Measurements from ENCODE around the gene FOXO1.
A peak's percentile ranks its signal among the peaks of the same experiment; 100 is the strongest.
"Not testable (repeated sequence)": the region's sequence is repeated elsewhere in the genome, so short reads cannot be mapped to it uniquely, and the experiment has no call there.

Gene FOXO1

GRCh38 chr13:40666045-40666932 lies at the start of gene FOXO1:
FOXO1 (minus strand) TSS chr13:40666641; CDS start chr13:40666212, 429 bp downstream.
- DNase-seq, result peak; percentile 91

GRCh38 chr13:40714433-40714832 lies 48.0 kb upstream of the FOXO1 start:
- DNase-seq, result not testable (repeated sequence)

DNA sequence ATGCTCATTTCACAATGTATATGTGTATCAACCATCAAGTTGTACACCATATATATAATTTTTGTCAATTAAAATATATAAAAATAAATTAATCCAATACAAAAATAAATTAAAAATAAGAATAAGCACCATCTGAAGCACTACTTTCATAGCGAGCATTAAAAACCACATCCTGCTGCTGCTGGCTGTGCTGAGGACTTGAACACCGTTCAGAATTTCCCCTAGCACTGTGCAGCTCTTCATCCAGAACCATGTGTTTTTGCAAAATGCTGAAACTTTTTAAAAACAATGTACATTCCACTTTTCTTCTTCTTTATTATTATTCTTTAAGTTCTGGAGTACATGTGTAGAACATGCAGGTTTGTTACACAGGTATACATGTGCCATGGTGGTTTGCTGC lies 40.0 kb upstream of the FOXO1 start:
- DNase-seq, result no peak

DNA sequence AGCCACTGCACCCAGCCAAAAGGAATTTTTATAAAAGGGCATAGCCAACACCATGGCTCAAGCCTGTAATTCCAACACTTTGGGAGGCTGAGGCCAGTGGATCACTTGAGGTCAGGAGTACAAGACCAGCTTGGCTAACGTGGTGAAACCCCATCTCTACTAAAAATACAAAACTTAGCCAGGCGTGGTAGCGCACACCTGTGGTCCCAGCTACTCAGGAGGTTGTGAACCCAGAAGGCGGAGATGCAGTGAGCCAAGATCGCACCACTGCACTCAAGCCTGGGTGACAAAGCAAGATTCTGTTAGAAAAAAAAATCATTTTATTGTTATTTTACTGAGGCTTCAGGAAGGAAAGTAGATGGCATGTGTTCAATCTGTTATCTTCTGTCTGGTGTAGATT lies 31.3 kb upstream of the FOXO1 start:
- no peak for DNase-seq

DNA sequence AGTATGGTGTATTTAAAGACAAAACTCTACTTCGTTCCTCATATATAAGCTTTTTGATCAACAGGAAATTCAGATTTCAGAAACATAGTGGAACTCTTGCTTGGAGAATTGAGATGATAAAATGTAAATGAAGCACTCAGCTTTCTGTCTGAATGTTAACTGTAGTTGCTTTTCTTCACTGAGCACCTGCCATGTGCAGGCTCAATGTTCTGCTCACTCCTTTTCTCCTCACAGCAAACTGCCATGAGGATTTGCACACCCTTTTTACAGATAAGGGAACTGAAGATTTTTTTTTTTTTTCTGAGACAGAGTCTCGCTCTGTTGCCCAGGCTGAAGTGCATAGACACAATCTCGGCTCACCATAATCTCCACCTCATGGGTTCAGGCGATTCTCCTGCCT lies 28.0 kb upstream of the FOXO1 start:
- no peak for DNase-seq

DNA sequence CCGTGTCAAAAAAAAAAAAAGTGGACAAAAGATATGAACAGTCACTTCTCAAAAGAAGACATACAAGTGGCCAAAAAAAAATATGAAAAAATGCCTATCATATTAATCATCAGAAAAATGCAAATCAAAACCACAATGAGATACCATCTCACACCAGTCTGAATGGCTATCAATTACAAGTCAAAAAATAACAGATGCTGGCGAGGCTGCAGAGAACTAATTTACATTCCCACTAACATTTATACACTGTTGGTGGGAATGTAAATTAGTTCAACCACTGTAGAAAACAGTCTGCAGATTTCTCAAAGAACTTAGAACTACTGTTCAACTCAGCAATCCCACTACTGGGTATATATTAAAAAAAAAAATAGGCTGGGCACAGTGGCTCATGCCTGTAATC lies 26.5 kb upstream of the FOXO1 start:
- DNase-seq, result no peak

DNA sequence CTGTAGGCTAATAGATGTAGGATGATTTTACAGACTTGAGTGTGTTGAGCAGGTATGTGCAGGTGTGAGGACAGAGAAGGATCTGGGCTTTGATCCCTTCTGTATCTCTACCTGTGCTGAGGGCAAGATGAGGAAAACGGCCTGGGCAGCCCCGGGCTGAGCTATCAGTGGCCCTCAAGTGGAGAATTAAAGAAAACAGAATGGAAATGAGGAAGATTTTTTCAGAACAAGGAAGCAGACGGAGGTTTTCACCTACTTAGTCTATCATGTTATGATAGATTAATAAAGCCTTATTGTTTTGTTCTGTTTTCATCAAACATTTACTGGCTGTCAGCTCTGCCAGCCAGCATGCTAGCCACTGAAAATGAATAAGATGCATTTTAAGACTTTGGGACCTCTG lies 22.3 kb upstream of the FOXO1 start:
- no peak for DNase-seq

DNA sequence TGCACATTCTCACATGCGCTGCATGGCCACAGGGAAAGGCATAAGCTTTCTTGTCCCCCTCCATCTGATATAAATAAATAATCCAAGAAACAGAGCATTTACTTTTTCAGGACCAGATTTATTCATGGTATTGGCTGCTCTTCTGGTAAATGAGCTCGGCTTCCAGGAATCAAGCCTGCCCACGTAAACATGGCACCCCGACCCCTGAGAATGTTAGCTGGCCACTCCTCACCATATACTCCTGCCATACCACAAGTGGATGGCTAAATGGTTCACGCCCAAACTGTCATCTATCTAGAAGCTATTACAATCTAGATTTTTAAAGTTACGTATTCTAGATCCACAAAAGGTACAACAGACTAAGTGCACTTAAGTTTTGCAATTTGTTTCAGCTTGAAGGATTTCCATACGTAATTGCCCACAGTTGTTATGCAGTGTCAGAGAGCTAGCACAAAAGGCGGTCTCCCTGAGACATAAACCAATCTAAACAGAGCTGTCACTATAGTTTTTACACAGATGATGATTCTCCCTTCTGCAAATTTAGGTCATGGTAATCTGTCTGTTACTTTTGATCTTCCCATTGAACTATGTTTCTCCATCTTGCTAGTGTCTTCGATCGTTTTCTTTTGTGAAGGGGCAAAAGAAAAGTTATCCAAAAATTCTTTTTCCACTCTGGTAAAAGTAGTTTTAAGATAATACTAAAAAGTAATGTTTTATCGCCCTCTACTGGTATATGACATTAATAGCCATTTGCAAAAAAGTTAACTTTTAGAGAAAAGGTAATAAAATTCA lies 16.2 kb upstream of the FOXO1 start:
- no peak for DNase-seq

DNA sequence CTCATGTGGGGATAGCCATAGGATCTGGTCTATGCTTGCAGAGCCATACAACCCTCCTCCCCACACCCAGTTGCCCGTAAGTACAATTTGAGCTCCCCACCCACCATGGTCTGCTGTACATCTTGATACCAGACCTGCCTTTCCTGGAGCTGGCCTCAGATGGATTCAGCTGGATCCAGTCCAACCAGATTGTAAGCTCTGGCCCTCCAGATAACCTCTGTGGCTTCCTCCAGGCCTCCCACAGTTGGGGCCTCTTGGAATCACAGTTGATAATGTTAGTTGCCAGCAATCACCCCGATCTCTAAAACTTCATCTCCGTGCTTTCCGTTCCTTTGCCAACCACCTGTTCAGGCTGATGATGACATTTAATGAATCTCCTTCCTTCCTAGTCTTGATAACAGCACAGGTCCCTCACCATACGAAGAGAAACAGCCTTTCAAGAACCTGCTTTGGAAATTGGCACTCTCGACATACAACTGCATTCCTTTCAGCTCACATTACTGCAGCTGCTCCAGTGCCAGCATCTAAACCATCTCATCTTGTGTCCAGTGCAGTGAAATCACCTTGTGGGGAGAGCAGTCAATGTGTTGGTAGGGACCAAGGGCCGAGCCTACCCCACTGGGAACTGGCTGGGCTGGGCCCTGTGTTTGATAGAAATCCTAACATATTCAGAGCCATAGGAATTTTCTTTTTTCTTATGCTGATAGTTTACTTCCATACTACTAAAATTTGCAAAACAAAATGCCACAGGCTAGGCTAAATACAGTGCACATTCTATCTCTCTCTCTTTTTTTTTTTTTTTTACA lies 15.1 kb upstream of the FOXO1 start:
- no peak for DNase-seq

- DNase-seq, result no peak
Measured at GRCh38 chr13:40680659-40681323, 14.3 kb upstream of the FOXO1 start.

DNA sequence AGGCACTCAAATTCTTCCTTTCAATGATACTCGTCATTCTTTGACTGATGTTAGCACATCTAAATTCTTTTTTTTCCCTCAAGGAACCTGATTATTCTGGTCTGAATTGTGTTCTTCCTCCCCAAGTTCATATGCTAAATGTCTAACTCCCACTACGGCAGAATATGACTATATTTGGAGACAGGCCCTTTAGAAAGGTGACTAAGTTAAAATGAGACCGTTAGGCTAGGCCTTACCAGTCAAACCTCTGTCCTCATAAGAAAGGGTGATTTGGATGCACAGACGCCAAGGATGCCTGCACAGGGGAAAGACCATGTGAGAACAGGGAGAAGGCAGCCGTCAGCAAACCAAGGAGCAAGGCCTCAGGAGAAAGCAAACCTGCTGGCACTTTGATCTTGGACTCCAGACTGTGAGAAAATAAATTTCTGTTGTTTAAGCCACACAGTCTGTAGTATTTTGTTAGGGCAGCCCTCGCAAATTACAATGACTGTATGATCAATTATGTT lies 13.1 kb upstream of the FOXO1 start:
- DNase-seq, result no peak

- DNase-seq, result no peak
Measured at GRCh38 chr13:40677064-40677463, 10.6 kb upstream of the FOXO1 start.

DNA sequence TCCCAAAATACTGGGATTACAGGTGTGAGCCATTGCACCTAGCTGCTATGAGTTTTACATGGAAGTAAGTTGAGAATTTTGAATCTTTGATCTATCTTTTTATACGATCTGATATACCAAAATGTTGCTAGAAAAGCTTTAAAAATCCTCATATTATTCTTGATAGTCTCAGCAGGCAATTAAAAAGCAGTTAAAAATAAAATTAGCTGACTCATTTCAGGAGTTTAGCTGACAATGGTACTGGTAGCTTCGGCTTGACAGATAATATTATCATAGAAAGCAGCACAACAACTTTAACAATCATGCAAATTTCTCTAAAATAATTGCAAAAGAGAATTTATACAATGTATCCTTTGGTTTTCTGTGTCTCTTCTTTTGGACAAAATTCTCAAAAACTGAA lies 9.6 kb upstream of the FOXO1 start:
- no peak for DNase-seq

DNA sequence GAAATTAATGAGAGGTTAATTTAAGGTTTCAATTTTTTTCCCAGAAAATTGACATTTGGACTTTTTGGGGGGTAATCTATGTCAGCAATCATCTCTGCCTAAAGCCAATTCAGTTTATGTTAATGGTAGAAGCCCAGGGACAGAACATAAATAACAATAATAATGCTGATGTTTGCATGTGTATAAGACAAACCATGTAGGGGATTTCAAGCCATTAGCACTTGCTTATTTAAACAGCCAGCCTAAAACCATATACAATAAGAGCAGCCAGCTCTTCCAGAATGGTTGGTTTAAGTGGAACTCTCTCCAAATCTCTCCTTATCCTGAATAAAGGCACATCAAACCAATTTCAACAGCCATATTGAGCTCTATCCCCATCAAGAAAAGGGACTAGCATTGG lies 7.0 kb upstream of the FOXO1 start:
- no peak for DNase-seq

DNA sequence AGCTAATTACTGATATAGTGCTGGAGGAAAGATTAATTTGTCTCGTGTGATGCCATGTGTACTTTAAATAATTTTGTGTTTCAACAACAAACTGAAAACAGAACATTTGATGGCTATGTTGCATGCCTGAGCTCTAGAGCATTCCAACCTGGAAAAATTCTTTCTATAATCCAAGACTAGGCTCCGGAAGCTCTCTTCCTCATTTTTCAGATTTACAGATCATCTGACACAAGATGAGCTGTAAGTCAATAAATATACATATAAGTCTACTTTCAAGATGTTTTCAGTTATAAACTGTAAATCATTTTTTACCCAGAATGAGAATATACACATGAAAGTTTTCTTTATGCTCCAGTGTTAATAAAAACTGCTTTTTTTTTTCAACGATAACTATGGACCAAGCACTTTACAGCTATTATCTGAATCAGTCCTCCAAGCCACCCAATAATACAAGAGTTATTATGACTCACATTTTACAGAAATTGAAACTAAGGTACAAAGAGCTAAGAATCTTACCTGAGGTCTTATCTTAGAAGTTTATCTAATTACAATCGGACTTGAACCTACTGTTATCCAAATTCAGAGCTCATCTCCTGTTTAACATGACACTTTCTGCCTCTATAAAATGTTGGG lies 6.4 kb upstream of the FOXO1 start:
- DNase-seq, result no peak

DNA sequence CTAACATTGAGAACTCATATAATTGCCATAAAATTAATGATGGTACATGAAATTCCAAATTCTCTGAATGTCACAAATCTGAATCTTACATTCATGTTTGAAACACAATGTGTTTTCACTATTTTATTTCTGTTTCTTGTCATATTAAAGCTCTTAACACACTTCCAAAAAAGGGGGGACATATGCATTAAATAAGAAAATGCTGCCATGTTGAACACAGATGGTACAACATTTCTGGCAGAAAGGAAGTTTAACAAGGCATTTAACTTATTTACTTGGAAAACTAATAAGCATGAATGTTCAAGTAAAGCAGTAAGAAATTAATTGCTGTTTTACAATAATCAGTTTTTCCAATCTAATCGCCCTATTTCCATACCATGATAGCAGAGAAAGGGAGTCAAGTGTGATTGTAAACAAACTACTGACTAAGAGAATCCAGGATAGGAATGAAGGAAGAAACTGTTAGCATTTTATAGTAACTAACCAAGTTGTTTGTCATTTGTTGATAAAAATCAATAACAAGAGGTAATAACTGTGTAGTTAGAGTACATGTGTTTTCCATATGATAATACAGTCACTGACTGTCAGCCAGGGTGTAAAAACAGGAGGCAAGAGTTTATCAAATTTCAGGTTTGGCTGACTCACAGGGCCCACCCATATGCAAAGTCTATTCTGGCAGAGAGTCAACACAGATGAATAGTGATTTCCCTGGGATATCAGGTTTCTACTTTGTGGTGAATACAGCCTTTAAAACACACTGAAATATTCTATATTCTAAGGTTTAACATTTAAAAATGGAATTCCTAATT lies 5.7 kb upstream of the FOXO1 start:
- DNase-seq, result no peak

GRCh38 chr13:40670307-40670706 lies 3.9 kb upstream of the FOXO1 start:
- no peak for DNase-seq

GRCh38 chr13:40668335-40668734 lies 1.9 kb upstream of the FOXO1 start:
- DNase-seq, result peak; percentile 68

- DNase-seq, result no peak
Measured at GRCh38 chr13:40667622-40667978, 1.2 kb upstream of the FOXO1 start.

- peak; percentile 43 for DNase-seq
Measured at GRCh38 chr13:40666933-40667621, 636 bp upstream of the FOXO1 start.

All from CD4-positive, alpha-beta T cell treated with Interleukin-15 for 1 hour (primary cell).